ENCODE results near the gene MYOM1.
"Not testable (repeated sequence)": the region's sequence is repeated elsewhere in the genome, so short reads cannot be mapped to it uniquely, and the experiment has no call there.

The MYOM1 gene

GRCh38 chr18:3205239-3205638 is 14.5 kb downstream of the MYOM1 start:
- DNase-seq (ENCODE audit: low read depth) = no peak
- no peak for TF ChIP-seq CTCF (conservative IDR thresholded peaks at IDR 0.05; ENCODE audit: control insufficient read depth, insufficient read depth, low read depth, low read length)
- no peak overlapping the region for H3K4me3 ChIP-seq (ENCODE audit: control insufficient read depth, low read depth, low read length)

- no peak for DNase-seq (ENCODE audit: low read depth)
- H3K4me3 ChIP-seq (ENCODE audit: control insufficient read depth, low read depth, low read length) = no peak overlapping the region
- no peak for TF ChIP-seq CTCF (conservative IDR thresholded peaks at IDR 0.05; ENCODE audit: control insufficient read depth, insufficient read depth, low read depth, low read length)
Observed at GRCh38 chr18:3199942-3200645, 19.7 kb downstream of the MYOM1 start.

GRCh38 chr18:3198260-3198860 is 21.4 kb downstream of the MYOM1 start:
- not testable (repeated sequence) for H3K4me3 ChIP-seq (ENCODE audit: control insufficient read depth, low read depth, low read length); DNase-seq (ENCODE audit: low read depth)

- TF ChIP-seq CTCF (conservative IDR thresholded peaks at IDR 0.05; ENCODE audit: control insufficient read depth, insufficient read depth, low read depth, low read length) = no peak
- no peak overlapping the region for H3K4me3 ChIP-seq (ENCODE audit: control insufficient read depth, low read depth, low read length)
- DNase-seq (ENCODE audit: low read depth) = no peak
Observed at GRCh38 chr18:3194947-3195612, 24.7 kb downstream of the MYOM1 start.

- no peak for TF ChIP-seq CTCF (conservative IDR thresholded peaks at IDR 0.05; ENCODE audit: control insufficient read depth, insufficient read depth, low read depth, low read length)
- DNase-seq (ENCODE audit: low read depth) = no peak
- H3K4me3 ChIP-seq (ENCODE audit: control insufficient read depth, low read depth, low read length) = no peak overlapping the region
Observed at GRCh38 chr18:3193331-3193730, 26.4 kb downstream of the MYOM1 start.

GRCh38 chr18:3192752-3193151 is 27.0 kb downstream of the MYOM1 start:
- TF ChIP-seq CTCF (conservative IDR thresholded peaks at IDR 0.05; ENCODE audit: control insufficient read depth, insufficient read depth, low read depth, low read length) = no peak
- no peak overlapping the region for H3K4me3 ChIP-seq (ENCODE audit: control insufficient read depth, low read depth, low read length)
- no peak for DNase-seq (ENCODE audit: low read depth)

GRCh38 chr18:3192286-3192685 is 27.5 kb downstream of the MYOM1 start:
- DNase-seq (ENCODE audit: low read depth) = no peak
- no peak for TF ChIP-seq CTCF (conservative IDR thresholded peaks at IDR 0.05; ENCODE audit: control insufficient read depth, insufficient read depth, low read depth, low read length)
- H3K4me3 ChIP-seq (ENCODE audit: control insufficient read depth, low read depth, low read length) = no peak overlapping the region

All from fibroblast of mammary gland (primary cell).